ENCODE results near the gene UNKL. TPM values are rescaled to one million over a fixed set of nuclear protein-coding genes. Genes with fewer than 3 reads are reported as not detected.

UNKL gene
- total RNA-seq, 2 experiments from 2014 or later: 22.6 to 24.2 TPM

GRCh38 chr16:1429631-1430030 lies 15.1 kb upstream of the UNKL start:
- Mint-ChIP-seq H3K27ac (no peak overlapping the region), H3K9me3 (no peaks in the 10 kb centered on the region), H3K4me3 (no peak overlapping the region), H3K4me1 (no peaks in the 10 kb centered on the region), H3K36me3 (no peaks in the 10 kb centered on the region), H3K27me3 (no peaks in the 10 kb centered on the region)
- DNase-seq: no peak

- Mint-ChIP-seq H3K36me3 (no peaks in the 10 kb centered on the region), H3K4me3 (no peak overlapping the region), H3K4me1 (no peaks in the 10 kb centered on the region), H3K9me3 (no peaks in the 10 kb centered on the region), H3K27ac (no peak overlapping the region), H3K27me3 (no peaks in the 10 kb centered on the region)
- no peak for DNase-seq
Measured at GRCh38 chr16:1429012-1429411, 14.5 kb upstream of the UNKL start.

- Mint-ChIP-seq H3K4me3 (no peak overlapping the region), H3K27me3 (no peaks in the 10 kb centered on the region), H3K9me3 (no peaks in the 10 kb centered on the region), H3K36me3 (no peaks in the 10 kb centered on the region), H3K27ac (no peak overlapping the region), H3K4me1 (no peaks in the 10 kb centered on the region)
- DNase-seq: peak; percentile 72
Measured at GRCh38 chr16:1428511-1428910, 14.0 kb upstream of the UNKL start.

DNA sequence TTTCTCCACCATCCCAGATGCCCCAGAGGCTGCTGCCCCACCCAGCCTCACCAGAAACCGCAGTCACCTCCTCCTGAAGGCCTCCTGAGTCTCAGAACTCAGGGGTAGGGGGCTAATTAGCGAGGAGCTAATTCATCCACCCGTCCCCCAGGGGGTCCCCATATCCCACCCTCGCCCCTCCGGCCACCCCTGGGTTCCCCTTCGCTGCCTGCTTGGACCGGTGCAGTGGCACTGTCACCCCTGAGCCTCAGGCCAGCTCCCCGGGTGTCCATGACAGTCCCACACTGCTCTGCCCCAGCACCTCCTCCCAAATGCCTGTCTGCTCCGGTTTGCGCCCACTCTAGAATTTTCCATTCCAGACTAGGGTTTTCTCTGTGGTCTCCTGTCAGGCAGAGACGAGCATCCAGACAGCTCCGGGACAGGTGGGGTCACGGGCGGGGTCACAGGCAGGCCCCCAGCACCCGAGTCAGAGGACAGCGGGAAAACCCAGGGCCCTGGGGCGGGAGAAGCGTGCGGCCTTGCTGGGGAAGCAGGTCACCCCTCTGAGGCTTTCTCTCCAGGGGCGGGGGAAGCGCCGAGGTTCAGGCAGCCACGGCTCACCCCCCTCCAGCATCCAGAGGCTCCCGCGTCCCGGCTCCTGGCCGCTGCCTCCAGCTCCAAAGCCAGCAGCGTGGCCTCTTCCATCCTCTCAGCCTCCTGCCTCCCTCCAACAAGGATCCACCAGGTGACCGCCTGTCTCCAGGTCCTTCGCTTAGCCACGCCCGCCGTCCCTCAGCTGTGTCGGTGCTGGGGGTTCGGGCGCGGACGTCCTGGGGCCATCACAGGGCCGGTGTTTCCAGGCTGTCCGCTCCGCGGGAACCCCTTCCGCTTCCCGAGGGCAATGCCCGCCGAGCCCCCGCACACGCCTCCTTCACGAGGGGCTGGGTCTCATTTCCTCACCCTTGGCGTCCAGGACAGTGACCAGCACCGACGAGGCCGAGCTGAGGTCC lies 13.3 kb upstream of the UNKL start:
- no peak overlapping the region for H3K4me3 Mint-ChIP-seq
- DNase-seq: no peak
- no peaks in the 10 kb centered on the region for H3K36me3 Mint-ChIP-seq
- H3K27me3 Mint-ChIP-seq: no peaks in the 10 kb centered on the region
- H3K9me3 Mint-ChIP-seq: no peaks in the 10 kb centered on the region
- no peaks in the 10 kb centered on the region for H3K4me1 Mint-ChIP-seq
- no peak overlapping the region for H3K27ac Mint-ChIP-seq

DNA sequence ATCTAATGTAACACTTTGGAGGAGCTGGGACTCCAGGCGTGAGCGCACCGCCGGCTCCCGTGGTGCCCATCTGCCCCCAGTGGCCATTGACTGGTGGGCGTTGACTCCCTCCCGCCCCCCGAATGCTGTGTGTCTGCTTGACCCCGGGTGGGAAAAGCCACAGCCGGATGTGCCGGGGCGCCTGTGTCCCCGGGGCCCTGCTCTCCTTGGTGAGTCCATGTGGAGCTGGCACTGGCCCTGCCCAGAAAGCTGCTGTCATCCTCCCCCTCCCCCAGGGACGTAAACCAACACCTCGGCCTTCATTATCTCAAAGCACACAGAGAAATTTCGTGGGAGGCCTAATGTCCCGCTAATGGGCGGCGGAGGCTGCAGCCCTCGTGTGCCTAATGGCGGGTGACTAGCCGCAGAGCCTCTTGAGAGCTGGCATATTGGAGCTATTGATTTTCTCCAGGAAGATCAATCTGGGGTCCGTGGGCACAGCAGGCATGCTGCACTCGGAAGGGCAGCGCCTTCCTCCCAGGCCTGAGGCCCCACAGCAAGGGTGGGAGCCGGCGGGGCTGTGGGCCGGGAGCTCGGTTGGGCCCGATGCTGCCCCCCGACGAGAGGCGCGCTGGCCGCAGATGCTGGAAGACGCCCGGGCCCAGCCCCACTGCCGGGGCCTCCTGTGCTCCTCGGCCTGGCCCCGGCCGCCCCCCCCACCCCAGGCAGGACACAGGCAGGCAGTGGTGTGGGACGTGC lies 12.4 kb upstream of the UNKL start:
- H3K9me3 Mint-ChIP-seq: peaks cover 5% of the 10 kb centered on the region
- H3K27ac Mint-ChIP-seq: no peak overlapping the region
- H3K4me1 Mint-ChIP-seq: peaks cover 4% of the 10 kb centered on the region
- no peaks in the 10 kb centered on the region for H3K27me3 Mint-ChIP-seq
- no peaks in the 10 kb centered on the region for H3K36me3 Mint-ChIP-seq
- no peak overlapping the region for H3K4me3 Mint-ChIP-seq
- DNase-seq: no peak

DNA sequence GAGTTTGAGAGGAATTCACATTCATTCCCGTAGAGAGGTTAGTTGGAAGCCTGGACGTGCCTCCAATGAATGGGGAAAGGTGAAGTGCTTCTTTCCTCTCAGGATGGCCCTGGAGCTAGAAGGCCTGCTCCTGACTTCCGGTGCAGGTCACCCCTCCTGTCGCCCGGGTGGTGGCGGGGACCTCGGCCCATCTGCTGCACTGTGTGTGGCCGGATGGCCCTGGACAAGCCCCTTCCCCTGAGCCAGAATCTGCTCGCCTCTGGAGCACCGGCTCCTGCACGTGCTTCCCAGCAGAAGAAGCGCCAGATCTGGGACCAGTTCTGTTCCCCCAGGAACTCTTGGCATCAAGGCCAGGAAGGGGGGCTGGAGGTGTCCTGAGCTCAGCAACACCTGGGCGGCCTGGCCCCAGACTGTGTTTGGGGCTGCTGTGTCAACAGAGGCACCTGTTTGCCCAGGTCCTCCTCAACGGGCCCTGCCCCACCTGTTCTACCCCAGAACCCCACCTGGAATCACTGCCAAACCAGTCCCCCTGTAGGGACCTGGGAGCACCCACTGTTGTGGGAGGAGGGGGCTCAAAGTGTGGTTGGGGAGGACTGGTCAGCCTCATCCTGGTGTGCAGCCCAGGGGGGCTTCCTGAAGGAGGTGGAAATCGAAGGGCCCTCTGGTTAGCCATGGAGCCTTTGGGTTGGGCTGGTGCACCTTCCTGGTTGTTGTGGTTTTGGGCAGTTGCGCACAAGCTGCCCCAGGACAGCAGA lies 11.3 kb upstream of the UNKL start:
- peaks cover 11% of the 10 kb centered on the region for H3K4me1 Mint-ChIP-seq
- no peaks in the 10 kb centered on the region for H3K36me3 Mint-ChIP-seq
- DNase-seq: no peak
- H3K27me3 Mint-ChIP-seq: no peaks in the 10 kb centered on the region
- peaks cover 5% of the 10 kb centered on the region for H3K9me3 Mint-ChIP-seq
- no peak overlapping the region for H3K4me3 Mint-ChIP-seq
- no peak overlapping the region for H3K27ac Mint-ChIP-seq

- Mint-ChIP-seq H3K36me3 (peaks cover 5% of the 10 kb centered on the region), H3K9me3 (peaks cover 5% of the 10 kb centered on the region), H3K4me1 (peaks cover 12% of the 10 kb centered on the region), H3K4me3 (no peak overlapping the region), H3K27me3 (no peaks in the 10 kb centered on the region), H3K27ac (no peak overlapping the region)
- no peak for DNase-seq
Measured at GRCh38 chr16:1424028-1424427, 9.5 kb upstream of the UNKL start.

DNA sequence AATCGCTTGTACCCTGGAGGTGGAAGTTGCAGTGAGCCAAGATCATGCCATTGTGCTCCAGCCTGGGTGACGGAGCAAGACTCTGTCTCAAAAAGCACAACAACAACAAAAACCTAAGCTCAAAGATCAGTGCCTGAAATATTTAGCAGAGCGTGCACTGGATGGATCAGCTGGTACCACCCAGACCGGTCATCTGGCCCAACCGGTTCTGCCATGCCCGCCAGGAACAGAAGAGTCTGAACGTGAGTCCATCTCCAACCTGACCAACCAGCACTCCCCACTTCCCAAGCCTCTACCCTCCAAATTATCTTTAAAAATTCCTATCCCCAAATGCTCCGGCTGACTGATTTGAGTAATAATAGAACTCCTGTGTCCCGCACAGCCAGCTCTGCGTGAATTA lies 7.6 kb upstream of the UNKL start:
- Mint-ChIP-seq H3K4me3 (peak overlapping the region; percentile 87), H3K27ac (peak overlapping the region; percentile 98), H3K36me3 (peaks cover 5% of the 10 kb centered on the region), H3K4me1 (peaks cover 19% of the 10 kb centered on the region), H3K27me3 (no peaks in the 10 kb centered on the region), H3K9me3 (peaks cover 5% of the 10 kb centered on the region)
- DNase-seq: no peak

DNA sequence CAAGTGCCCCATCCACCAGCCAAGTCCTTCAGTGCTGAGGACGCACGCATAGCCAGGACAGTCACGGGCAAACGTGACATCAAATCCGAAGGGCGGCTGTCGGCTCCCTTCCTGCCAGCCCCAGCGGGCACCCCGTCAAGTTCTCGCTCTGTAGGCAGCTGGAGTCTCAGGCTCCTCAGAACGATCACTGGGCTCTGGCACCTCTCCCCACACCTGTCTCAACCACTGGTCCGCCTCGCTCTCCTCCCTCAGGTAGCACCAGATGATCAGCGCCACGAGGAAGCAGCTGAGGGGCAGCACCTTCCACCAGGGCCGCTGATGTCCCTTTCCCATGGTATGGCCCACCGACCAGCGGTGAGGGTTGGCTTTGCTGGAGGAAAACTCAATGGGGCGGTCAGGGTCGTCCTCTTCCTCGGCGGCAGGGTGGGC lies 5.6 kb upstream of the UNKL start:
- DNase-seq: no peak
- no peaks in the 10 kb centered on the region for H3K27me3 Mint-ChIP-seq
- H3K36me3 Mint-ChIP-seq: peaks cover 5% of the 10 kb centered on the region
- peaks cover 25% of the 10 kb centered on the region for H3K4me1 Mint-ChIP-seq
- peaks cover 5% of the 10 kb centered on the region for H3K9me3 Mint-ChIP-seq
- peak overlapping the region; percentile 87 for H3K4me3 Mint-ChIP-seq
- peak overlapping the region; percentile 98 for H3K27ac Mint-ChIP-seq

- peaks cover 27% of the 10 kb centered on the region for H3K4me1 Mint-ChIP-seq
- H3K27ac Mint-ChIP-seq: peak overlapping the region; percentile 29
Measured at GRCh38 chr16:1416521-1416941, 2.0 kb upstream of the UNKL start.

GRCh38 chr16:1413684-1414531 lies 596 bp downstream of the UNKL start:
- no peaks in the 10 kb centered on the region for H3K27me3 Mint-ChIP-seq
- DNase-seq: peak; percentile 80
- no peaks in the 10 kb centered on the region for H3K9me3 Mint-ChIP-seq
- peak overlapping the region; percentile 83 for H3K4me3 Mint-ChIP-seq
- H3K4me1 Mint-ChIP-seq: peaks cover 24% of the 10 kb centered on the region
- no peaks in the 10 kb centered on the region for H3K36me3 Mint-ChIP-seq
- peak overlapping the region; percentile 84 for H3K27ac Mint-ChIP-seq

More at GRCh38 chr16:1416521-1416941, 2.0 kb upstream of the UNKL start:
- Mint-ChIP-seq H3K27me3 (no peaks in the 10 kb centered on the region), H3K36me3 (peaks cover 5% of the 10 kb centered on the region), H3K9me3 (no peaks in the 10 kb centered on the region), H3K4me3 (peak overlapping the region; percentile 4)
- DNase-seq: no peak

- no peak for DNase-seq
- no peaks in the 10 kb centered on the region for H3K36me3 Mint-ChIP-seq
- peaks cover 22% of the 10 kb centered on the region for H3K4me1 Mint-ChIP-seq
- no peaks in the 10 kb centered on the region for H3K9me3 Mint-ChIP-seq
- H3K4me3 Mint-ChIP-seq: no peak overlapping the region
- no peak overlapping the region for H3K27ac Mint-ChIP-seq
- no peaks in the 10 kb centered on the region for H3K27me3 Mint-ChIP-seq
Measured at GRCh38 chr16:1412847-1413246, 1.7 kb downstream of the UNKL start.

DNA sequence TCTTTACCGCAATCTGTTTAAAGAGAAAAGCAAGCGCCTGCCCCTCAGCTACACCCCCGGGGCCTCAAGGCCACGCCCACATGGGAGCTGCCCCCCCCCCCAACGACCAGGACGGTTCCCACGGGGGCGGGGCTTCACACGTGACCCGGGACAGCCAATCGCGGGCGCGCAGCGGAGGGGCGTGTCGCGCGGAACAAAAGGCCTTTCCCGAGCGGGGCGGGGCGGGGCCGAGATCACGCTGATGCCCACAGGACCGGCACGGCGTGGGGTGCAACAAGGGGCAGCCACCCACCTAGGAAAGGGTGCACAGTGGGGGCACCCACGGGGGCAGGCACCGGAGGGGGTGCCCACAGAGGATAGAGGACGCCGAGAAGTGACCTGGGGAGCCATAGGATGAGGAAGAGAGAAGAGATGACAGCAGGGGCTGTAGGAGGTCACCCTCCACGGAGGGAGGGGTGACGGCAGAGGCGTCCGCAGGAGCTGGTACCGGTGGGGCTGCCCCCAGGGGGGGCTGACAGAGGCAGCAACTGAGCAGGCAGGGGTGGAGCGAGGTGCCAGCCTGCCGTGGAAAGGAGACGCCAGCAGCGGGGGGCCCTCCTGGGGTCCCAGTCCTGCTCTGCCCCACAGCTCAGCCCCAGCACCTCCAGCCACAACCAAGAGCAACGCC lies 6.2 kb downstream of the UNKL start:
- Mint-ChIP-seq H3K9me3 (no peaks in the 10 kb centered on the region), H3K27me3 (no peaks in the 10 kb centered on the region), H3K36me3 (no peaks in the 10 kb centered on the region), H3K27ac (no peak overlapping the region), H3K4me1 (peaks cover 17% of the 10 kb centered on the region), H3K4me3 (peak overlapping the region; percentile 80)
- DNase-seq: peak; percentile 94

GRCh38 chr16:1407753-1408152 lies 6.8 kb downstream of the UNKL start:
- Mint-ChIP-seq H3K36me3 (no peaks in the 10 kb centered on the region), H3K4me3 (peak overlapping the region; percentile 80), H3K27me3 (no peaks in the 10 kb centered on the region), H3K9me3 (no peaks in the 10 kb centered on the region), H3K4me1 (peaks cover 17% of the 10 kb centered on the region), H3K27ac (no peak overlapping the region)
- DNase-seq: no peak
